GM13976 (cell line): ENCODE results near the gene TMEM131L.
A peak's percentile ranks its signal among the peaks of the same experiment; 100 is the strongest.

Experiments
- DNase-seq: peaks from one replicate; pipeline ENCODE4 v3.0.0; 2012; ENCODE audit warnings: low spot score
- in situ Hi-C: fragments of 300-500 bp; cut with MboI; formaldehyde crosslinking; loops from one replicate; pipeline ENCODE4 v1.12.0; 2022; ENCODE audit warnings: low sequenced_read_pairs, mixed read lengths, inconsistent platforms; ENCODE audit not compliant: unreplicated experiment
- TF ChIP-seq, protein P1 (sequence below): IDR thresholded peaks from 2 replicates; pipeline ENCODE4 v1.5.1; 2012; ENCODE audit warnings: borderline replicate concordance, mild to moderate bottlenecking; ENCODE audit not compliant: insufficient read depth; ENCODE audit errors: extremely low read depth, missing control alignments, control extremely low read depth

Gene TMEM131L

GRCh38 chr4:153433754-153434105 is 32.4 kb upstream of the TMEM131L start:
- TF ChIP-seq, protein P1, sequence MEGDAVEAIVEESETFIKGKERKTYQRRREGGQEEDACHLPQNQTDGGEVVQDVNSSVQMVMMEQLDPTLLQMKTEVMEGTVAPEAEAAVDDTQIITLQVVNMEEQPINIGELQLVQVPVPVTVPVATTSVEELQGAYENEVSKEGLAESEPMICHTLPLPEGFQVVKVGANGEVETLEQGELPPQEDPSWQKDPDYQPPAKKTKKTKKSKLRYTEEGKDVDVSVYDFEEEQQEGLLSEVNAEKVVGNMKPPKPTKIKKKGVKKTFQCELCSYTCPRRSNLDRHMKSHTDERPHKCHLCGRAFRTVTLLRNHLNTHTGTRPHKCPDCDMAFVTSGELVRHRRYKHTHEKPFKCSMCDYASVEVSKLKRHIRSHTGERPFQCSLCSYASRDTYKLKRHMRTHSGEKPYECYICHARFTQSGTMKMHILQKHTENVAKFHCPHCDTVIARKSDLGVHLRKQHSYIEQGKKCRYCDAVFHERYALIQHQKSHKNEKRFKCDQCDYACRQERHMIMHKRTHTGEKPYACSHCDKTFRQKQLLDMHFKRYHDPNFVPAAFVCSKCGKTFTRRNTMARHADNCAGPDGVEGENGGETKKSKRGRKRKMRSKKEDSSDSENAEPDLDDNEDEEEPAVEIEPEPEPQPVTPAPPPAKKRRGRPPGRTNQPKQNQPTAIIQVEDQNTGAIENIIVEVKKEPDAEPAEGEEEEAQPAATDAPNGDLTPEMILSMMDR, result no peak
- no peak for DNase-seq
- in situ Hi-C loops, result loop anchor here (10.0 kb wide), 1 partner anchor 91 kb away; no protein-coding TSS in a partner anchor

- TF ChIP-seq, protein P1, result no peak
- in situ Hi-C loops, result loop anchor here (10.0 kb wide), 1 partner anchor 91 kb away; no protein-coding TSS in a partner anchor
- DNase-seq, result no peak
Measured at GRCh38 chr4:153434190-153434589, 32.0 kb upstream of the TMEM131L start.

DNA sequence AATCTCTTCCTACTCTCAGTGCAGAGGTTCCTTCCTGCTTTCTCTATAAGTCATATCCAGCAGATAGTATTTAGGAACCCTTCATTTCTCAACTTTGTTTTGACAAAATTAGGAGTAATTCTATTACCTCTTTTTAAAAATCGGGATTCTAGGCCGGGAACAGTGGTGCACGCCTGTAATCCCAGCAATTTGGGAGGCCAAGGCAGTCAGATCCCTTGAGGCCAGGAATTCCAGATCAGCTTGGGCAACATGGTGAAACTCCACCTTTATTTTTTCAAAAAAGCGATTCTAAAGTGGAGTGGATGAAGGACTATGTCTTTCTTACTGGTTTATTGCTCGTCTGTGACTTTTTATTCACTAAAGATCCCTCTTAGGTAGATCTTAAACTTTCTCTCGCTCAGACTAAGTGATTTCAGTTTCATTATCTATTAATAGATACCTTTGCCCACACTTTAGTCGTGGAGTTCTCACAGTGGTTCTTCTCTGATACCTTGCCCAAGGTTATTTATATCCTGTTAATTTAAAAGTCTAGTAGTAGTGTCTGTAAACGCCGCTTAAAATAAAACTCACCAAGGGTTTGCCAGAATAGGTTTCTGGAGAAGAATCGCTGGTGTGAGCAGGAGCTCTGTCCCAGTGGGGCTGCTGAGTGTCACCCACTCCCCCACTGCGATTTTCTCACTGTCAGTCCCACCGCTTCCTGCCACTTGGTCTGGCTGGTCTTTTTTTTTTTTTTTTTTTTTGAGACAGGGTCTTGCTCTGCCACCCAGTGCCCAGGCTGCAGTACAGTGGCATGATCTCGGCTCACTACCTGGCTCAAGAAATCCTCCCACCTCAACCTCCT is 27.0 kb upstream of the TMEM131L start:
- TF ChIP-seq, protein P1, result no peak
- in situ Hi-C loops, result loop anchor here (5.0 to 10.0 kb wide), 2 partner anchors 86 to 133 kb away; no protein-coding TSS in a partner anchor
- peak; percentile 51 for DNase-seq

GRCh38 chr4:153439831-153440230 is 26.3 kb upstream of the TMEM131L start:
- in situ Hi-C loops, result loop anchor here (5.0 to 10.0 kb wide), 2 partner anchors 85 to 132 kb away; no protein-coding TSS in a partner anchor
- no peak for DNase-seq
- TF ChIP-seq, protein P1, result no peak

DNA sequence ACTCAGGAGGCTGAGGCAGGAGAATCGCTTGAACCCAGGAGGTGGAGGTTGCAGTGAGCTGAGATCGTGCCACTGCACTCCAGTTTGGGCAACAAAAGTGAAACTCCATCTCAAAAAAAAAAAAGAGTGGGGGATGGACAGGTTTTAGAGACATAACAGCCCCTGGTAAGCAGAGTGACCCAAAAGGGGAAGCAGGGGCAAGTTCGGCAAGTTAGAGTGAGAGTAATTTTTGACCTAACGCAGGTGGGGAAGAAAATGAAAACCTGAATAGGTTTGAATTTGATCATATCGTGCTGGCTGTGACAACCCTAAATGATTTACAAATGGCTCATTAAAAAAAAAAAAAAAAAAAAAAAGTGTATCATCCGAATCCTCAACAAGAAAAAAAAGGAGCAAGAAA is 25.7 kb upstream of the TMEM131L start:
- in situ Hi-C loops, result no loop called here
- TF ChIP-seq, protein P1, result no peak
- no peak for DNase-seq

DNA sequence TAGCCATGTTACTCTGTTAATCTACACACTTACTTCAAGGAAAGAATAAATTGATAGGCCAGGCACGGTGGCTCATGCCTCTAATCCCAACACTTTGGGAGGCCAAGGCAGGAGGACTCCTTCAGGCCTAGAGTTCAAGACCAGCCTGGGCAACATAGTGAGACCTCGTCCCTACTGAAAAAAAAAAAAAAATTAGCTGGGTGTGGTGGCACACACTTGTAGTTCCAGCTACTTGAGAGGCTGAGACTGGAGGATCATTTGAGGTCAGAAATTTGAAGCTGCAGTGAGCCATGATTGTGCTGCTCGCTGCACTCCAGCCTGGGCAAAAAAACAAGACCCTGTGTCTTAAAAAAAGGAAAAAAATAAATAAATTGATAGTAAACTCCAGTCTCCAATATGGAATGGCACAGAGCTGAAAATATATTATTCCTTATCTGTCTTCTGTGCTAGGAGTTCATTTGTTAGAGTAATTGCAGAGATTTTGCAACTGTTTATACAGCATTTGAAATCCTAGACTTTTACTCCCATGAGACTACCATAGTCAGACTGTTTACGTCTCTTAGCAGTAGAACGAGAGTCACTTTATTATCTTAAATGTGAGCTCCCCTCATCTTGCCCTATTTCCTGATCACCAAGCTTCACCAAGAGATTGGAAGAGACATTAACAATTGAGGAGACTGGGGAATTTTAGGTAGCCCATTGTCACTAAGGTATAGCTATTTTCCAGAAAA is 18.8 kb upstream of the TMEM131L start:
- in situ Hi-C loops, result no loop called here
- no peak for DNase-seq
- TF ChIP-seq, protein P1, result no peak
